GM23338 (cell line): ENCODE measurements around the gene GRID2. TPM values are rescaled to one million over a fixed set of nuclear protein-coding genes. Genes with fewer than 3 reads are reported as not detected.

Source experiments
- ATAC-seq: fragments of 200-7000 bp; cut with Tn5 transposase; 3 replicates; pipeline ENCODE4 v1.9.1; 2020
- DNase-seq: peaks from one replicate; pipeline ENCODE4 v3.0.0-alpha.2; 2015; ENCODE audit warnings: low spot score
- H2AFZ ChIP-seq: fragments of 200-600 bp; sonication (generic); 2 replicates; pipeline ENCODE4 v1.8.0; 2016; ENCODE audit warnings: antibody characterized with exemption, mild to moderate bottlenecking, moderate library complexity
- H3F3A ChIP-seq: fragments of 200-600 bp; sonication (generic); replicated peaks from 2 replicates; pipeline ENCODE4 v1.8.0; 2017; ENCODE audit warnings: antibody characterized with exemption, mixed run types, low read depth
- H3K27ac ChIP-seq: fragments of 200-600 bp; sonication (generic); 2 replicates; pipeline ENCODE4 v1.6.1; 2016; ENCODE audit warnings: low read depth
- H3K27me3 ChIP-seq: fragments of 200-600 bp; sonication (generic); 2 replicates; pipeline ENCODE4 v1.8.0; 2016; ENCODE audit warnings: mild to moderate bottlenecking, mixed run types, moderate library complexity; ENCODE audit not compliant: insufficient read depth
- H3K36me3 ChIP-seq: fragments of 200-600 bp; sonication (generic); 2 replicates; pipeline ENCODE4 v1.8.0; 2016; ENCODE audit warnings: mild to moderate bottlenecking; ENCODE audit not compliant: insufficient read depth
- H3K4me1 ChIP-seq: fragments of 200-600 bp; sonication (generic); 2 replicates; pipeline ENCODE4 v1.8.0; 2016; ENCODE audit warnings: mild to moderate bottlenecking, moderate library complexity; ENCODE audit not compliant: insufficient read depth
- H3K4me2 ChIP-seq: fragments of 200-600 bp; sonication (generic); 2 replicates; pipeline ENCODE4 v1.7.1; 2017; ENCODE audit warnings: mixed run types
- H3K4me3 ChIP-seq: fragments of 200-600 bp; sonication (generic); 2 replicates; pipeline ENCODE4 v1.6.1; 2016; ENCODE audit warnings: mixed run types
- H3K79me2 ChIP-seq: fragments of 200-600 bp; sonication (generic); replicated peaks from 2 replicates; pipeline ENCODE4 v1.8.0; 2017; ENCODE audit warnings: mild to moderate bottlenecking; ENCODE audit not compliant: insufficient read depth
- H3K9me2 ChIP-seq: fragments of 200-600 bp; sonication (generic); 2 replicates; pipeline ENCODE4 v1.8.0; 2017; ENCODE audit not compliant: insufficient read depth
- H4K20me1 ChIP-seq: fragments of 200-600 bp; sonication (generic); replicated peaks from 2 replicates; pipeline ENCODE4 v1.8.0; 2017; ENCODE audit warnings: mild to moderate bottlenecking; ENCODE audit not compliant: insufficient read depth
- H3K27ac Mint-ChIP-seq: 2 replicates; pipeline ENCODE4 v1.8.0; 2020; ENCODE audit warnings: inconsistent platforms, mild to moderate bottlenecking, moderate library complexity, mixed read lengths
- H3K27me3 Mint-ChIP-seq: 3 replicates; pipeline ENCODE4 v1.8.0; 2022; ENCODE audit warnings: low read depth, mild to moderate bottlenecking, moderate library complexity, mixed read lengths, inconsistent platforms; ENCODE audit not compliant: insufficient read depth, poor library complexity
- H3K36me3 Mint-ChIP-seq: 3 replicates; pipeline ENCODE4 v1.8.0; 2021; ENCODE audit warnings: low read depth, mild to moderate bottlenecking, inconsistent platforms, moderate library complexity, mixed read lengths
- H3K4me1 Mint-ChIP-seq: 3 replicates; pipeline ENCODE4 v1.8.0; 2020; ENCODE audit warnings: mild to moderate bottlenecking, inconsistent platforms, mixed read lengths
- H3K4me3 Mint-ChIP-seq: 3 replicates; pipeline ENCODE4 v1.8.0; 2021; ENCODE audit warnings: moderate library complexity, mild to moderate bottlenecking, inconsistent platforms, mixed read lengths
- H3K9me3 Mint-ChIP-seq: 3 replicates; pipeline ENCODE4 v1.8.0; 2020; ENCODE audit warnings: moderate library complexity, mild to moderate bottlenecking, inconsistent platforms, mixed read lengths
- CREB1 ChIP-seq: fragments of 250-450 bp; sonication (Bioruptor Pico); IDR thresholded peaks from 2 replicates; pipeline ENCODE4 v1.5.0; 2020; ENCODE audit warnings: low read depth, mild to moderate bottlenecking, moderate library complexity
- ETS1 ChIP-seq: IDR thresholded peaks from 2 replicates; pipeline ENCODE4 v1.6.1; 2016; ENCODE audit warnings: antibody characterized with exemption
- EZH2 ChIP-seq: fragments of 200-600 bp; sonication (generic); IDR thresholded peaks from one replicate; pipeline ENCODE4 v1.8.0; 2017; ENCODE audit warnings: antibody characterized with exemption, mild to moderate bottlenecking, low read depth; ENCODE audit not compliant: unreplicated experiment
- EZH2phosphoT487 ChIP-seq: fragments of 200-600 bp; sonication (generic); IDR thresholded peaks from one replicate; pipeline ENCODE4 v1.8.1; 2018; ENCODE audit warnings: antibody characterized with exemption; ENCODE audit not compliant: unreplicated experiment
- JUNB ChIP-seq: IDR thresholded peaks from one replicate; pipeline ENCODE4 v1.6.1; 2016; ENCODE audit warnings: antibody characterized with exemption; ENCODE audit not compliant: unreplicated experiment
- NANOG ChIP-seq: IDR thresholded peaks from 2 replicates; pipeline ENCODE4 v1.6.1; 2016; ENCODE audit warnings: antibody characterized with exemption, borderline replicate concordance
- POLR2AphosphoS5 ChIP-seq: IDR thresholded peaks from 2 replicates; pipeline ENCODE4 v1.6.1; 2016; ENCODE audit warnings: antibody characterized with exemption, low read depth
- REST ChIP-seq: IDR thresholded peaks from one replicate; pipeline ENCODE4 v1.6.1; 2018; ENCODE audit warnings: antibody characterized with exemption; ENCODE audit not compliant: unreplicated experiment
- STAT1 ChIP-seq: IDR thresholded peaks from one replicate; pipeline ENCODE4 v1.6.1; 2016; ENCODE audit warnings: antibody characterized with exemption; ENCODE audit not compliant: unreplicated experiment
- ZNF114 ChIP-seq: fragments of 250-450 bp; sonication (Bioruptor Pico); IDR thresholded peaks from 2 replicates; pipeline ENCODE4 v1.5.0; 2020; ENCODE audit warnings: mild to moderate bottlenecking, moderate library complexity
- ZNF331 ChIP-seq: fragments of 250-450 bp; sonication (Bioruptor Pico); IDR thresholded peaks from 2 replicates; pipeline ENCODE4 v1.5.0; 2020; ENCODE audit warnings: low read depth, mild to moderate bottlenecking, moderate library complexity
- polyA plus RNA-seq: library from polyadenylated mRNA; unstranded; fragments of >200 nt; fragmentation: Nextera tagmentation; extraction: Ambion mirVana; gene quantifications from 2 replicates; pipeline ENCODE4 v1.2.1, GENCODE V29; 2016
- total RNA-seq: library from RNA; depleted of rRNA; stranded (reverse); fragments of >200 nt; shearing (Covaris generic); gene quantifications from 2 replicates; pipeline ENCODE4 v1.2.3, GENCODE V29; 2014
- TF ChIP-seq, protein P1 (sequence below), 2 experiments: fragments of 200-600 bp in 1 of 2; sonication (generic) in 1 of 2; conservative IDR thresholded peaks; 2 replicates each; pipeline versions ENCODE4 v1.5.1 to v1.6.1; 2016 to 2017; ENCODE audit warnings: antibody characterized with exemption in 2 of 2, low read depth in 2 of 2, mild to moderate bottlenecking in 2 of 2, moderate library complexity in 1 of 2
- TF ChIP-seq, protein P2 (sequence below): fragments of 250-450 bp; sonication (Bioruptor Pico); IDR thresholded peaks from 2 replicates; pipeline ENCODE4 v1.5.0; 2020; ENCODE audit warnings: mild to moderate bottlenecking, moderate library complexity

The GRID2 gene
- total and polyA plus RNA-seq, 2 experiments from 2014 or later, result 19.9 to 65.4 TPM

- Mint-ChIP-seq H3K9me3 (no peaks in the 10 kb centered on the region), H3K4me1 (peaks cover 3% of the 10 kb centered on the region; the same call in 1 of the 3 replicates)
Measured at GRCh38 chr4:93384887-93385286, 1081.1 kb downstream of the GRID2 start.

More at GRCh38 chr4:93384887-93385286, 1081.1 kb downstream of the GRID2 start:
- no peaks in the 10 kb centered on the region for H3K4me1 ChIP-seq
- Mint-ChIP-seq H3K36me3 (no peaks in the 10 kb centered on the region), H3K4me3 (no peak overlapping the region), H3K27ac (no peak overlapping the region), H3K27me3 (no peaks in the 10 kb centered on the region)
- DNase-seq, result no peak
- H3K27ac ChIP-seq, result no peak overlapping the region
- no peaks in the 10 kb centered on the region for H3K27me3 ChIP-seq
- no peak overlapping the region for H3K4me2 ChIP-seq
- no peak for ATAC-seq
- no peak overlapping the region for H3K4me3 ChIP-seq
- no peaks in the 10 kb centered on the region for H3K79me2 ChIP-seq
- no peaks in the 10 kb centered on the region for H3K36me3 ChIP-seq
- no peaks in the 10 kb centered on the region for H3K9me2 ChIP-seq
- H2AFZ ChIP-seq, result no peak overlapping the region
- no peaks in the 10 kb centered on the region for H4K20me1 ChIP-seq
- TF ChIP-seq ETS1 (no peak), CREB1 (CRISPR knock-in tag) (no peak), POLR2AphosphoS5 (no peak), EZH2 (no peak), STAT1 (no peak), EZH2phosphoT487 (no peak), ZNF331 (CRISPR knock-in tag) (no peak), NANOG (no peak), JUNB (no peak), REST (no peak), ZNF114 (CRISPR knock-in tag) (no peak)
- TF ChIP-seq, protein P1, sequence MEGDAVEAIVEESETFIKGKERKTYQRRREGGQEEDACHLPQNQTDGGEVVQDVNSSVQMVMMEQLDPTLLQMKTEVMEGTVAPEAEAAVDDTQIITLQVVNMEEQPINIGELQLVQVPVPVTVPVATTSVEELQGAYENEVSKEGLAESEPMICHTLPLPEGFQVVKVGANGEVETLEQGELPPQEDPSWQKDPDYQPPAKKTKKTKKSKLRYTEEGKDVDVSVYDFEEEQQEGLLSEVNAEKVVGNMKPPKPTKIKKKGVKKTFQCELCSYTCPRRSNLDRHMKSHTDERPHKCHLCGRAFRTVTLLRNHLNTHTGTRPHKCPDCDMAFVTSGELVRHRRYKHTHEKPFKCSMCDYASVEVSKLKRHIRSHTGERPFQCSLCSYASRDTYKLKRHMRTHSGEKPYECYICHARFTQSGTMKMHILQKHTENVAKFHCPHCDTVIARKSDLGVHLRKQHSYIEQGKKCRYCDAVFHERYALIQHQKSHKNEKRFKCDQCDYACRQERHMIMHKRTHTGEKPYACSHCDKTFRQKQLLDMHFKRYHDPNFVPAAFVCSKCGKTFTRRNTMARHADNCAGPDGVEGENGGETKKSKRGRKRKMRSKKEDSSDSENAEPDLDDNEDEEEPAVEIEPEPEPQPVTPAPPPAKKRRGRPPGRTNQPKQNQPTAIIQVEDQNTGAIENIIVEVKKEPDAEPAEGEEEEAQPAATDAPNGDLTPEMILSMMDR (conservative IDR thresholded peaks at IDR 0.05; ENCODE audit: low read depth in 2 of 2), result no peak
- TF ChIP-seq, protein P2, sequence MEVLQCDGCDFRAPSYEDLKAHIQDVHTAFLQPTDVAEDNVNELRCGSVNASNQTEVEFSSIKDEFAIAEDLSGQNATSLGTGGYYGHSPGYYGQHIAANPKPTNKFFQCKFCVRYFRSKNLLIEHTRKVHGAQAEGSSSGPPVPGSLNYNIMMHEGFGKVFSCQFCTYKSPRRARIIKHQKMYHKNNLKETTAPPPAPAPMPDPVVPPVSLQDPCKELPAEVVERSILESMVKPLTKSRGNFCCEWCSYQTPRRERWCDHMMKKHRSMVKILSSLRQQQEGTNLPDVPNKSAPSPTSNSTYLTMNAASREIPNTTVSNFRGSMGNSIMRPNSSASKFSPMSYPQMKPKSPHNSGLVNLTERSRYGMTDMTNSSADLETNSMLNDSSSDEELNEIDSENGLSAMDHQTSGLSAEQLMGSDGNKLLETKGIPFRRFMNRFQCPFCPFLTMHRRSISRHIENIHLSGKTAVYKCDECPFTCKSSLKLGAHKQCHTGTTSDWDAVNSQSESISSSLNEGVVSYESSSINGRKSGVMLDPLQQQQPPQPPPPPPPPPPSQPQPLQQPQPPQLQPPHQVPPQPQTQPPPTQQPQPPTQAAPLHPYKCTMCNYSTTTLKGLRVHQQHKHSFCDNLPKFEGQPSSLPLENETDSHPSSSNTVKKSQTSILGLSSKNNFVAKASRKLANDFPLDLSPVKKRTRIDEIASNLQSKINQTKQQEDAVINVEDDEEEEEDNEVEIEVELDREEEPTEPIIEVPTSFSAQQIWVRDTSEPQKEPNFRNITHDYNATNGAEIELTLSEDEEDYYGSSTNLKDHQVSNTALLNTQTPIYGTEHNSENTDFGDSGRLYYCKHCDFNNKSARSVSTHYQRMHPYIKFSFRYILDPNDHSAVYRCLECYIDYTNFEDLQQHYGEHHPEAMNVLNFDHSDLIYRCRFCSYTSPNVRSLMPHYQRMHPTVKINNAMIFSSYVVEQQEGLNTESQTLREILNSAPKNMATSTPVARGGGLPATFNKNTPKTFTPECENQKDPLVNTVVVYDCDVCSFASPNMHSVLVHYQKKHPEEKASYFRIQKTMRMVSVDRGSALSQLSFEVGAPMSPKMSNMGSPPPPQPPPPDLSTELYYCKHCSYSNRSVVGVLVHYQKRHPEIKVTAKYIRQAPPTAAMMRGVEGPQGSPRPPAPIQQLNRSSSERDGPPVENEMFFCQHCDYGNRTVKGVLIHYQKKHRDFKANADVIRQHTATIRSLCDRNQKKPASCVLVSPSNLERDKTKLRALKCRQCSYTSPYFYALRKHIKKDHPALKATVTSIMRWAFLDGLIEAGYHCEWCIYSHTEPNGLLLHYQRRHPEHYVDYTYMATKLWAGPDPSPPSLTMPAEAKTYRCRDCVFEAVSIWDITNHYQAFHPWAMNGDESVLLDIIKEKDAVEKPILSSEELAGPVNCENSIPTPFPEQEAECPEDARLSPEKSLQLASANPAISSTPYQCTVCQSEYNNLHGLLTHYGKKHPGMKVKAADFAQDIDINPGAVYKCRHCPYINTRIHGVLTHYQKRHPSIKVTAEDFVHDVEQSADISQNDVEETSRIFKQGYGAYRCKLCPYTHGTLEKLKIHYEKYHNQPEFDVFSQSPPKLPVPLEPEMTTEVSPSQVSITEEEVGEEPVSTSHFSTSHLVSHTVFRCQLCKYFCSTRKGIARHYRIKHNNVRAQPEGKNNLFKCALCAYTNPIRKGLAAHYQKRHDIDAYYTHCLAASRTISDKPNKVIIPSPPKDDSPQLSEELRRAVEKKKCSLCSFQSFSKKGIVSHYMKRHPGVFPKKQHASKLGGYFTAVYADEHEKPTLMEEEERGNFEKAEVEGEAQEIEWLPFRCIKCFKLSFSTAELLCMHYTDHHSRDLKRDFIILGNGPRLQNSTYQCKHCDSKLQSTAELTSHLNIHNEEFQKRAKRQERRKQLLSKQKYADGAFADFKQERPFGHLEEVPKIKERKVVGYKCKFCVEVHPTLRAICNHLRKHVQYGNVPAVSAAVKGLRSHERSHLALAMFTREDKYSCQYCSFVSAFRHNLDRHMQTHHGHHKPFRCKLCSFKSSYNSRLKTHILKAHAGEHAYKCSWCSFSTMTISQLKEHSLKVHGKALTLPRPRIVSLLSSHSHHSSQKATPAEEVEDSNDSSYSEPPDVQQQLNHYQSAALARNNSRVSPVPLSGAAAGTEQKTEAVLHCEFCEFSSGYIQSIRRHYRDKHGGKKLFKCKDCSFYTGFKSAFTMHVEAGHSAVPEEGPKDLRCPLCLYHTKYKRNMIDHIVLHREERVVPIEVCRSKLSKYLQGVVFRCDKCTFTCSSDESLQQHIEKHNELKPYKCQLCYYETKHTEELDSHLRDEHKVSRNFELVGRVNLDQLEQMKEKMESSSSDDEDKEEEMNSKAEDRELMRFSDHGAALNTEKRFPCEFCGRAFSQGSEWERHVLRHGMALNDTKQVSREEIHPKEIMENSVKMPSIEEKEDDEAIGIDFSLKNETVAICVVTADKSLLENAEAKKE (CRISPR knock-in tag), result no peak
- no peaks in the 10 kb centered on the region for H3F3A ChIP-seq
